ENCODE measurements around the gene ARHGEF28. TPM values are rescaled to one million over a fixed set of nuclear protein-coding genes. Genes with fewer than 3 reads are reported as not detected.

ARHGEF28 gene
- total and polyA plus RNA-seq, 9 of the 15 experiments (the other 6 are each of a cell fraction or from before 2014, with no cell fraction given): 0.27 TPM; not detected in 8

GRCh38 chr5:73630765-73631164, 4.8 kb downstream of the ARHGEF28 start:
- in situ Hi-C loops (cut with MboI) (no loop called here), intact Hi-C loops (cut with micrococcal nuclease) (no loop called here)
- Histone ChIP-seq H3K36me3 (ENCODE audit: control insufficient read depth, insufficient read depth, low read length) (no peaks in the 10 kb centered on the region), H3K27ac (ENCODE audit: extremely low read depth, low read depth, low read length) (no peak overlapping the region), H3K4me2 (ENCODE audit: insufficient read depth, low read length) (no peak overlapping the region), H2AFZ (ENCODE audit: low read depth, low read length) (no peak overlapping the region), H3K27me3 (ENCODE audit: control insufficient read depth in 2 of 2, insufficient read depth in 2 of 2, low read length in 2 of 2) (peaks cover 7 to 20% of the 10 kb centered on the region in 2 experiments; a peak in 4 of 5 replicates), H3K9me1 (ENCODE audit: control insufficient read depth, insufficient read depth, low read length) (no peaks in the 10 kb centered on the region), H3K9ac (ENCODE audit: insufficient read depth in 1 of 2, low read depth in 2 of 2, low read length in 2 of 2) (no peak overlapping the region), H3K9me3 (replicated peaks; ENCODE audit: control insufficient read depth, insufficient read depth, low read depth, low read length) (no peaks in the 10 kb centered on the region), H3K4me3 (no peak overlapping the region), H3K4me1 (replicated peaks in 1 of 2; ENCODE audit: control insufficient read depth in 2 of 2, insufficient read depth in 2 of 2, low read length in 2 of 2) (peaks cover 0 to 7% of the 10 kb centered on the region in 2 experiments; a peak in 1 of 5 replicates), H3K79me2 (ENCODE audit: control insufficient read depth, insufficient read depth, low read length) (no peaks in the 10 kb centered on the region), H4K20me1 (replicated peaks; ENCODE audit: control insufficient read depth, insufficient read depth, low read length) (no peaks in the 10 kb centered on the region)
- FAIRE-seq: no peak
- no TSS peak for BruUV-seq (replicated peaks)
- TF ChIP-seq CHAMP1 (IDR thresholded peaks at IDR 0.05): no peak
- TF ChIP-seq PKNOX1 (IDR thresholded peaks at IDR 0.05): peak; percentile 77
- TF ChIP-seq ARHGAP35 (IDR thresholded peaks at IDR 0.05; ENCODE audit: partially characterized antibody): no peak
- TF ChIP-seq PBX2 (CRISPR knock-in tag; IDR thresholded peaks at IDR 0.05; ENCODE audit: low read depth): no peak
- TF ChIP-seq PBX2 (tag; conservative IDR thresholded peaks at IDR 0.05; ENCODE audit: low read depth): no peak; the same call in 1 of the 2 replicates
- TF ChIP-seq ZFX (CRISPR knock-in tag; IDR thresholded peaks at IDR 0.05): no peak
- TF ChIP-seq HEY1 (CRISPR knock-in tag; IDR thresholded peaks at IDR 0.05; ENCODE audit: borderline replicate concordance): no peak
- TF ChIP-seq FOSL1 (tag; conservative IDR thresholded peaks at IDR 0.05): 0 out of 2 replicates have a peak, but pooled peaks have one; percentile 14
- no peak for TF ChIP-seq ELF1 (tag; IDR thresholded peaks at IDR 0.05)
- TF ChIP-seq MEIS2 (IDR thresholded peaks at IDR 0.05; ENCODE audit: partially characterized antibody): peak; percentile 29
- no peak for TF ChIP-seq RFX7 (CRISPR knock-in tag; IDR thresholded peaks at IDR 0.05)
- TF ChIP-seq ZNF589 (CRISPR knock-in tag; IDR thresholded peaks at IDR 0.05; ENCODE audit: low read depth): no peak
- TF ChIP-seq HNRNPK (IDR thresholded peaks at IDR 0.05; ENCODE audit: low read depth, low read length, poor library complexity, severe bottlenecking): no peak
- ChIA-PET POLR2A (no interaction called here), CTCF (ENCODE audit: low intra/inter-chr PET ratio) (no interaction called here)
- DNase-seq (ENCODE audit: extremely low read depth in 1 of 4, low spot score in 3 of 4): no peak
- ATAC-seq: no peak
